ENCODE data around the gene ZYG11A. TPM values are rescaled to one million over a fixed set of nuclear protein-coding genes. Genes with fewer than 3 reads are reported as not detected.
"Not testable (repeated sequence)": the region's sequence is repeated elsewhere in the genome, so short reads cannot be mapped to it uniquely, and the experiment has no call there.

ZYG11A gene
- total RNA-seq, 4 donors from 2014 or later: not detected

GRCh38 chr1:52857443-52857842 lies 14.9 kb downstream of the ZYG11A start:
- H3K9me3 ChIP-seq: no peaks in the 10 kb centered on the region
- no peaks in the 10 kb centered on the region for H3K27me3 ChIP-seq
- no peak for TF ChIP-seq POLR2A (IDR thresholded peaks at IDR 0.05)
- no peak for TF ChIP-seq CTCF (IDR thresholded peaks at IDR 0.05)
- no peaks in the 10 kb centered on the region for H3K36me3 ChIP-seq
- no peak for DNase-seq
- H3K4me3 ChIP-seq: no peak overlapping the region
- no peaks in the 10 kb centered on the region for H3K4me1 ChIP-seq
- no peak overlapping the region for H3K27ac ChIP-seq

GRCh38 chr1:52862666-52863458 lies 20.3 kb downstream of the ZYG11A start:
- TF ChIP-seq CTCF (IDR thresholded peaks at IDR 0.05) (no peak), POLR2A (IDR thresholded peaks at IDR 0.05) (no peak)
- Histone ChIP-seq H3K27ac (no peak overlapping the region), H3K4me3 (no peak overlapping the region), H3K4me1 (no peaks in the 10 kb centered on the region), H3K9me3 (no peaks in the 10 kb centered on the region), H3K36me3 (no peaks in the 10 kb centered on the region), H3K27me3 (no peaks in the 10 kb centered on the region)
- DNase-seq: no peak

- Histone ChIP-seq H3K4me1 (no peaks in the 10 kb centered on the region), H3K36me3 (no peaks in the 10 kb centered on the region), H3K4me3 (no peak overlapping the region), H3K27me3 (no peaks in the 10 kb centered on the region), H3K9me3 (no peaks in the 10 kb centered on the region), H3K27ac (no peak overlapping the region)
- no peak for DNase-seq
- TF ChIP-seq POLR2A (IDR thresholded peaks at IDR 0.05): no peak
- TF ChIP-seq CTCF (IDR thresholded peaks at IDR 0.05): no peak
Observed at GRCh38 chr1:52867087-52867863, 24.7 kb downstream of the ZYG11A start.

GRCh38 chr1:52869727-52870126 lies 27.2 kb downstream of the ZYG11A start:
- H3K9me3 ChIP-seq, H3K27ac ChIP-seq, DNase-seq, H3K4me3 ChIP-seq, H3K4me1 ChIP-seq, H3K27me3 ChIP-seq, H3K36me3 ChIP-seq: not testable (repeated sequence)

GRCh38 chr1:52876843-52877242 lies 34.3 kb downstream of the ZYG11A start:
- Histone ChIP-seq H3K4me1 (no peaks in the 10 kb centered on the region), H3K27me3 (no peaks in the 10 kb centered on the region), H3K36me3 (no peaks in the 10 kb centered on the region), H3K4me3 (no peak overlapping the region), H3K27ac (no peak overlapping the region), H3K9me3 (no peaks in the 10 kb centered on the region)
- TF ChIP-seq CTCF (IDR thresholded peaks at IDR 0.05) (no peak), POLR2A (IDR thresholded peaks at IDR 0.05) (no peak)
- DNase-seq: no peak

- H3K4me3 ChIP-seq: no peak overlapping the region
- no peaks in the 10 kb centered on the region for H3K4me1 ChIP-seq
- no peak overlapping the region for H3K27ac ChIP-seq
- TF ChIP-seq POLR2A (IDR thresholded peaks at IDR 0.05): no peak
- TF ChIP-seq CTCF (IDR thresholded peaks at IDR 0.05): no peak
- no peak for DNase-seq
- no peaks in the 10 kb centered on the region for H3K9me3 ChIP-seq
- no peaks in the 10 kb centered on the region for H3K27me3 ChIP-seq
- H3K36me3 ChIP-seq: no peaks in the 10 kb centered on the region
Observed at GRCh38 chr1:52877554-52877953, 35.0 kb downstream of the ZYG11A start.
